Measurements from ENCODE around the gene TBC1D32. TPM values are rescaled to one million over a fixed set of nuclear protein-coding genes. Genes with fewer than 3 reads are reported as not detected.
"Not testable (repeated sequence)": the region's sequence is repeated elsewhere in the genome, so short reads cannot be mapped to it uniquely, and the experiment has no call there.

TBC1D32 gene
- total and polyA plus RNA-seq, 2 donors (not counting 3 experiments of a cell fraction or from before 2014, with no cell fraction given) = 2.5 to 4.0 TPM

GRCh38 chr6:121302882-121303281, 31.4 kb downstream of the TBC1D32 start:
- no peaks in the 10 kb centered on the region for H3K79me2 ChIP-seq (ENCODE audit: control insufficient read depth, insufficient read depth, low read length)
- no TSS peak for BruUV-seq (replicated peaks)
- no peaks in the 10 kb centered on the region for H3K4me1 ChIP-seq (ENCODE audit: control insufficient read depth, extremely low read depth, insufficient read depth, low read length)
- intact Hi-C loops (cut with micrococcal nuclease) = no loop called here
- DNase-seq (ENCODE audit: low read depth, low spot score) = no peak
- H3K27ac ChIP-seq (ENCODE audit: insufficient read depth, low read depth, low read length) = no peak overlapping the region
- TF ChIP-seq POLR2AphosphoS5 (IDR thresholded peaks at IDR 0.05; ENCODE audit: insufficient read depth, low read depth, low read length) (no peak), POLR2A (IDR thresholded peaks at IDR 0.05; ENCODE audit: low read depth, low read length) (no peak), EZH2 (IDR thresholded peaks at IDR 0.05; ENCODE audit: borderline replicate concordance, low read depth, low read length, severe bottlenecking) (no peak), CTCF (IDR thresholded peaks at IDR 0.05; ENCODE audit: extremely low read depth in 1 of 2, insufficient read depth in 1 of 2, low read depth in 1 of 2, low read length in 2 of 2) (no peak), JUN (IDR thresholded peaks at IDR 0.05; ENCODE audit: borderline replicate concordance, insufficient read depth, insufficient read length, low read depth) (no peak)
- dilution Hi-C loops (cut with MboI; ENCODE audit: extremely low pct_ligation_motif_present, low sequenced_read_pairs) = no loop called here
- H3K27me3 ChIP-seq (ENCODE audit: control insufficient read depth in 2 of 2, insufficient read depth in 2 of 2, low read length in 2 of 2) = no peaks in the 10 kb centered on the region
- no peaks in the 10 kb centered on the region for H3K9me1 ChIP-seq (replicated peaks; ENCODE audit: control insufficient read depth, extremely low read depth, insufficient read depth, low read length)
- no peak overlapping the region for H3K4me3 ChIP-seq (replicated peaks in 1 of 3; ENCODE audit: insufficient read depth in 1 of 3, low read depth in 1 of 3, low read length in 3 of 3)
- H3K4me2 ChIP-seq (ENCODE audit: insufficient read depth, low read length) = no peak overlapping the region
- H3K9me3 ChIP-seq (replicated peaks; ENCODE audit: control insufficient read depth, insufficient read depth, low read length) = no peaks in the 10 kb centered on the region
- no peak overlapping the region for H3K9ac ChIP-seq (replicated peaks; ENCODE audit: extremely low read depth, insufficient read depth, low read length)
- H4K20me1 ChIP-seq (replicated peaks; ENCODE audit: control insufficient read depth, extremely low read depth, insufficient read depth, low read length) = no peaks in the 10 kb centered on the region
- POLR2A ChIA-PET = no interaction called here
- H3K36me3 ChIP-seq (ENCODE audit: control insufficient read depth in 2 of 2, extremely low read depth in 1 of 2, insufficient read depth in 2 of 2, low read length in 2 of 2) = no peaks in the 10 kb centered on the region
- no peak for FAIRE-seq
- CTCF ChIA-PET = interaction anchor here (1.3 to 7.9 kb wide), 3 partner anchors 9 to 246 kb away, joined by 3 to 196 read pairs (median 6); no protein-coding TSS in a partner anchor
- H2AFZ ChIP-seq (ENCODE audit: low read depth, low read length) = no peak overlapping the region

- H3K79me2 ChIP-seq (ENCODE audit: control insufficient read depth, insufficient read depth, low read length); H3K27me3 ChIP-seq (ENCODE audit: control insufficient read depth in 2 of 2, insufficient read depth in 2 of 2, low read length in 2 of 2); H3K4me3 ChIP-seq (replicated peaks in 1 of 3; ENCODE audit: insufficient read depth in 1 of 3, low read depth in 1 of 3, low read length in 3 of 3); H3K27ac ChIP-seq (ENCODE audit: insufficient read depth, low read depth, low read length); BruUV-seq (replicated peaks); DNase-seq (ENCODE audit: low read depth, low spot score); H4K20me1 ChIP-seq (replicated peaks; ENCODE audit: control insufficient read depth, extremely low read depth, insufficient read depth, low read length); H3K9me3 ChIP-seq (replicated peaks; ENCODE audit: control insufficient read depth, insufficient read depth, low read length); POLR2A ChIA-PET; dilution Hi-C loops (cut with MboI; ENCODE audit: extremely low pct_ligation_motif_present, low sequenced_read_pairs); H3K4me1 ChIP-seq (ENCODE audit: control insufficient read depth, extremely low read depth, insufficient read depth, low read length); H3K4me2 ChIP-seq (ENCODE audit: insufficient read depth, low read length); H2AFZ ChIP-seq (ENCODE audit: low read depth, low read length); intact Hi-C loops (cut with micrococcal nuclease); H3K9me1 ChIP-seq (replicated peaks; ENCODE audit: control insufficient read depth, extremely low read depth, insufficient read depth, low read length); H3K36me3 ChIP-seq (ENCODE audit: control insufficient read depth in 2 of 2, extremely low read depth in 1 of 2, insufficient read depth in 2 of 2, low read length in 2 of 2); FAIRE-seq; H3K9ac ChIP-seq (replicated peaks; ENCODE audit: extremely low read depth, insufficient read depth, low read length): not testable (repeated sequence)
- CTCF ChIA-PET = interaction anchor here (7.9 kb wide), 1 partner anchor 244 kb away, joined by 196 read pairs; no protein-coding TSS in a partner anchor
These were observed 33.1 kb downstream of the TBC1D32 start for GRCh38 chr6:121301156-121301555.

All from endothelial cell of umbilical vein (primary cell).